SIG-M5 treated with dmso at 0.1 percent for 504 hours (cell line): ENCODE results near the gene THAP11.

Source experiments
- DNase-seq: peaks from one replicate; lab custom pipeline; 2025; ENCODE audit not compliant: unreplicated experiment; lab: John Stamatoyannopoulos, UW

The THAP11 gene

DNA sequence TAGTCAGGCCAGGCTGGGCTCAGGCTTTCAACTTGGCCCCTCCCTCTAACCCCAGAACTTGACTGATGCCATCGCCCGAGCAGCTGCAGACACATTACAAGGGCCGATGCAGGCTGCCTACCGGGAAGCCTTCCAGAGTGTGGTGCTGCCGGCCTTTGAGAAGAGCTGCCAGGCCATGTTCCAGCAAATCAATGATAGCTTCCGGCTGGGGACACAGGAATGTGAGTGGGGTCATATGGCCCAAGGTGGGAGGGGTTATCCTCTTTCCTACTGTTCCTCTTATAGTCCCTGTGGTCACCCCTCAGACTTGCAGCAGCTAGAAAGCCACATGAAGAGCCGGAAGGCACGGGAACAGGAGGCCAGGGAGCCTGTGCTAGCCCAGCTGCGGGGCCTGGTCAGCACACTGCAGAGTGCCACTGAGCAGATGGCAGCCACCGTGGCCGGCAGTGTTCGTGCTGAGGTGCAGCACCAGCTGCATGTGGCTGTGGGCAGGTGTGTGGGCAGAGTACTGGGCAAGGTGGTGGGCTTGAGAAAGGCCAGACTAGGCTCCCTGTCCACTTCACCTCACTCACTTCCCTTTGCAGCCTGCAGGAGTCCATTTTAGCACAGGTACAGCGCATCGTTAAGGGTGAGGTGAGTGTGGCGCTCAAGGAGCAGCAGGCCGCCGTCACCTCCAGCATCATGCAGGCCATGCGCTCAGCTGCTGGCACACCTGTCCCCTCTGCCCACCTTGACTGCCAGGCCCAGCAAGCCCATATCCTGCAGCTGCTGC lies 40.4 kb downstream of the THAP11 start:
- no peak for DNase-seq

DNA sequence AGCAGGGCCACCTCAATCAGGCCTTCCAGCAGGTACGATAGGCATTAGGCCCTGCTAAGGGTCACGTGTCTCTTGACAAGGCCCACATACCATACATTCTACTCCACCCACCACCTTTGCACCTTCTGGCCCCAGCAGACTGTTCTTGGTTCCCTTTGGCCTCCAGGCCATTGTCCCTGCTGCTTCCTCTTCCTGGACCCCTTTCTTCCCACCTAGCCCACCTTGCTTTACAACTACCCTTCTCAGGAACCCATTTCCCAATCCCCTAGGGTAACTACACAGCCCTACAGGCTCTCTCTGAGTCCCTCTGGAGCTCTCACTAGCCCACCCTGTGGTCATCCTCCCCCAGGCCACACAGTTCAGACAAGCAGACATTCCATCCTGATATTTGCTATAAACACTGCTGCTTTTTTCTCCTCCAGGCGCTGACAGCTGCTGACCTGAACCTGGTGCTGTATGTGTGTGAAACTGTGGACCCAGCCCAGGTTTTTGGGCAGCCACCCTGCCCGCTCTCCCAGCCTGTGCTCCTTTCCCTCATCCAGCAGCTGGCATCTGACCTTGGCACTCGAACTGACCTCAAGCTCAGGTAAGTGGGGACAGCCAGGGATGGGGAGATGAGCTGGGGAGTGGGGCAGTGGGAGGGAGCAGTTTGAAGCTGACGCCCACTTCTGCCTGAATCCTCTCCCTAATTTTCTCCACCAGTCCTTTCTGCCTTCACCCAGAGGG lies 41.2 kb downstream of the THAP11 start:
- no peak for DNase-seq

GRCh38 chr16:67883872-67884261 lies 41.7 kb downstream of the THAP11 start:
- DNase-seq, result peak; percentile 18

DNA sequence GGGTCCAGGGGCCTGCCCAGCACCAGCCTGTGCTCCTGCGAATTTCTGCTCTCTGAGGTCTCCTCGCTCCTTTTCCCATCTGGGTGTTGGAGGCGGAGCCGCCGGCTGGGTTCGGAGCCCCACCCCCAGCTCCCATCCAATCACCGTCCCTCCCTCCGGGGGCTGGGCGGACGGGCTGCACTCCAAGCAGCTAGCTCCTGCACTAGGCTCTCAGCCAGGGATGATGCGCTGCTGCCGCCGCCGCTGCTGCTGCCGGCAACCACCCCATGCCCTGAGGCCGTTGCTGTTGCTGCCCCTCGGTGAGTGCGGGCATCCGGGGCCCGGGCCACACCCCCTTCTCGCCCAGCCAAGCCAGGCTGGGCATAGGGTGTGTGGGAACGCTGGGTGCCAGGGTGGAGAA lies 42.6 kb downstream of the THAP11 start, which contains the start of gene NRN1L:
Gene NRN1L (plus strand): TSS at position 202 of the 400 bp plus-strand sequence. CDS start 19 bp downstream, at position 221.
- no peak for DNase-seq

DNA sequence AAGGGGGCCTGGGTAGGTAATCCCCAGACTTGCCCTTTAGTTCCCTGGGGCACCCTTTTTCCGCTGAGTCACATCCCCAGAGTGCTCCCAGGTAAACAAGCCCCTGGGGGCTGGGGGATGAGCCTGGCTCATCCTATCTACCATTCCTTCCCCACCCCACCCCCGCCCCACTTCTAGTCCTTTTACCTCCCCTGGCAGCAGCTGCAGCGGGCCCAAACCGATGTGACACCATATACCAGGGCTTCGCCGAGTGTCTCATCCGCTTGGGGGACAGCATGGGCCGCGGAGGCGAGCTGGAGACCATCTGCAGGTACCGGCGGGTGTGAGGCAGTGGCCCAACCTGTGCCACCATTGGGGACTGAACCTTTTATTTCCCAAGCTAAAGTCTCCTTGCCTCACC lies 43.4 kb downstream of the THAP11 start:
- no peak for DNase-seq

DNA sequence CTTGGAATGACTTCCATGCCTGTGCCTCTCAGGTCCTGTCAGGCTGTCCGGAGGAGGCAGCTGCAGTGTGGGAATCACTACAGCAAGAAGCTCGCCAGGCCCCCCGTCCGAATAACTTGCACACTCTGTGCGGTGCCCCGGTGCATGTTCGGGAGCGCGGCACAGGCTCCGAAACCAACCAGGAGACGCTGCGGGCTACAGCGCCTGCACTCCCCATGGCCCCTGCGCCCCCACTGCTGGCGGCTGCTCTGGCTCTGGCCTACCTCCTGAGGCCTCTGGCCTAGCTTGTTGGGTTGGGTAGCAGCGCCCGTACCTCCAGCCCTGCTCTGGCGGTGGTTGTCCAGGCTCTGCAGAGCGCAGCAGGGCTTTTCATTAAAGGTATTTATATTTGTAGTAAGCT lies 43.9 kb downstream of the THAP11 start:
- no peak for DNase-seq

- no peak for DNase-seq
Observed at GRCh38 chr16:67886387-67886786, 44.3 kb downstream of the THAP11 start.

DNA sequence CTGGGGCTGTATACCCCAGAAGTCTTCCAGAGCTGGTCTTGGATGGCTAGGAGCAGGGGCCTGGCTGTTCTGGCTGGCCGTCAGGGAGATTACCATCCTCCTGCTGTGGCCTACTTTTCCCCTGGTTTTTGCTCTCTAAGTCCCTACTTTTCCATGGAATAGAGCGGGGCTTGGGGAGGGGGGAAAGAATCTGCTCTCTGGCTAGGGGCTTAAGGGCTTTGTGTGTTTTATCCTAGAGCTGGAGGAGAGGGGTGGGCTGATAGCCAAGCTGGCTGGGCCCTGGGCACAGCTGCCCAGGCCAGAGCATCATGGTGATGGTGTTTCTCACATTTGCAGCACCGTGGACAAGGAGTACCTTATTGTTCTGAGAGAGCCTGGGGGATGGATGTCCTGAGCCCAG lies 46.2 kb downstream of the THAP11 start:
- no peak for DNase-seq

DNA sequence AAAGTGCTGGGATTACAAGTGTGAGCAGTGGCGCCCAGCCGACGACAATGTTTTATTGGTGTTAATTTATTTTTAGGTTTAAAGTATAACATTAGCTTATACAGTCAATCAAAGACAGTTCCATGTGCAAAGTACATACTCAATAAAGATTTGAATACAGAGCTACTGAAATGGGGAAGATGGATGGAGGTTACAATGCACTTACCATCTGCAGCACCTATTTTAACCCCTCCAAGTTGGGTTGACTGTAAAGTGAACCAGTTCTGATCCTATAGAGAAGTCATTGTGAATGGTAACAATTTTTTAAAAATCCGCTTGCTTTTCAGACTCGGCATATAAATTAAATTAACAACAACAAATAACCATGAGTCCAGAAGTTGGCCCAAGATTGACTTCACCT lies 50.3 kb downstream of the THAP11 start:
- no peak for DNase-seq

DNA sequence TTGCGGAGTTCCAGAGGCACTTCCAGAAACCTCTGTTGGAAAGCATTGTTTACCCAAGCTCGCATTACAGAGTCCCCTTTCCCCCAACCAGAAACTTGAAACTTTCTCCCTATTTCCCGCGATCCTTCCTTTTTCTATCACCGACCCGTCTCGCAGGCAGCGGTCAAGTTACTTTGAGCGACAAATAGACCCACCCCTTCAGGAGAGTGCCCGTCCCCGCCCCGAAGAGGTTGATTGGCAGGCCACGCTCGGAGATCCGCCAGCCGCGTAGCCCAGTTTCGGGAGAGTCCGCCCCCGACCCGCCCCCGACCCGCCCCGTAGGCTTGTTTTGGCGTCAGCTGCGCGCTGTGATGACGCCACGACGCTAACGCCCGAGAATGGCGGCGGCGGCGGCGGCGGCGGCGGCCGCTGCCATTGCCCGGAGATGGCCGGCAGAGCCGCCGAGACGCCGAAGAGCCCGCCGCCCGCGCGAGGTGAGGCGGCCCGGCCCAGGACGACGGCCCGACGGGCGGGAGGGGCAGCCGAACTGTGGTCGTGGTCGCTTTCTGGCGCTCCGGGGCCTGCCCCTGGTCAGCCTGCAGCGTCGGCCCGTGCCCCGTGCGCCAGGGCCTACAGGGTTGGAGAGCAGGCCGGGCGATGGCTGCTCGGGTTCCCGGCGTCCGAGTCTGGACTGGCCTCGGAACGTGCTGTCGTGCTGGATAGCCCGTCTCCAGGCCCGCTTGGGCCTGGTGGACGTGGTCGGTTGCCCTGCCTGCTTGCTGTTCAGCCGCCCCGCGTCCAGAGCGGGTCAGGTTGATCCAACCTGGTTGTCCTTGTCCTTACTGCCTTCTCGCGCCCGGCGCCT lies 51.0 kb downstream of the THAP11 start, which contains the start of gene PSKH1:
Gene PSKH1 (plus strand): TSS at position 356 of the 844 bp plus-strand sequence. CDS start 15,496 bp downstream, outside the sequence.
- DNase-seq, result peak; percentile 96
